ENCODE data around the gene GALNT18.

The GALNT18 gene

DNA sequence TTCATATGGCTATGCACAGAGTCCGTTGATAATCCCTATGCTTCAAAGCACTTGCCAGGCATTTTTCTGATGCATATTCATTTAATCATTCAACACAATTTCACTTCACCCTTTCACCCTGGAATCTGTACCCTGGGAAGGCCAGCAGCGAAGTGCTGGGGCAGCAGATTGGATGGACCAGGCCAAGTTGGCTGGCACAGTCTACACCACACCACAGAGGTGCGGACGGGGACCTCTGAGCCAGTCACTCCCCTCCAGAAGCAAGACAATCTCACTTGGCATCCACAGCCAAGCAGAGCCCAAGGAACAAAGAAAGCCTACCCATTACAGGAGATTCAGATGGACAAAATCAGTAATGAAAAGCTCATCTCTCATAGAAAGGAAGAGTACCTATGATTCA is 130.2 kb downstream of the GALNT18 start:
- in situ Hi-C loops (cut with HindIII; ENCODE audit: low pct_ligation_motif_present, low pct_unique_long_range_greater_than_20kb, low sequenced_read_pairs), result no loop called here
- no peak for DNase-seq

DNA sequence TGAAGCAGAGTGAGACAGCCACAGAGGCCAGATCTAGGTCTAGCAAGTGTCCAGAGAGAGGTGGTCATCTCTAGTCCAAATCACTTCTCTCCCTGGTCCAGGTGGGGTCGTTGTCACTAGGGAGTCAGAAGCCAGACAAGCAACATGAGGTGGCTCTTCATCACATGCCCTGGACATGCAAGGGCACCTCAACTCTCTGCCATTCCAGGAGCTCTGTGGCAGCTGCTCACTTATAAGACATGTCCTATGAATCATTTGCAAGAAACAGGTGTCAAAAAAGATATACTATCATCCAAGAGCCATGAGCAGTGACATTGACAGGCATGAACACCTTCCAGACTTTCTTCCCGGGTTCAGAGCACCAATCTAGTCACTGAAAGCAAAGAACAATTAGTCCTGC is 130.8 kb downstream of the GALNT18 start:
- in situ Hi-C loops (cut with HindIII; ENCODE audit: low pct_ligation_motif_present, low pct_unique_long_range_greater_than_20kb, low sequenced_read_pairs), result no loop called here
- DNase-seq, result no peak

DNA sequence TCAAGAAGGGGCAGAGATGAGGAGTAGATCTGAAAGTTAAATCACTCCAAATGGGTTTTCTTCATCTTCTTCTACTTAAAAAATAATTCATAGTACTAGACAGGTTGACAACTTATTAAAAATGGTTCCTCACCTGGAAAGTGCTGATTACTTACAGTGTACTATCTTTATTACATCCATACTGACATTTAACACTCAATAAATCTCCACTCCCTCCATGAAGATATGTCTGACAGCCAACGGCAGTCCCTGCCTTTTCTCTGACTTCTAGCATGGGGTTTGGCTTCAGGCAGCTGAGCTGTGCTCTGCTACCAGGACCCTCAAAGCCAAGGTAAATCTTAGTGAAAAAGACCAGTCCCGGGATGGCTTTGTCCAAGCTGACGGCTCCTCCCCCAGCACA is 135.4 kb downstream of the GALNT18 start:
- DNase-seq, result no peak
- in situ Hi-C loops (cut with HindIII; ENCODE audit: low pct_ligation_motif_present, low pct_unique_long_range_greater_than_20kb, low sequenced_read_pairs), result no loop called here

DNA sequence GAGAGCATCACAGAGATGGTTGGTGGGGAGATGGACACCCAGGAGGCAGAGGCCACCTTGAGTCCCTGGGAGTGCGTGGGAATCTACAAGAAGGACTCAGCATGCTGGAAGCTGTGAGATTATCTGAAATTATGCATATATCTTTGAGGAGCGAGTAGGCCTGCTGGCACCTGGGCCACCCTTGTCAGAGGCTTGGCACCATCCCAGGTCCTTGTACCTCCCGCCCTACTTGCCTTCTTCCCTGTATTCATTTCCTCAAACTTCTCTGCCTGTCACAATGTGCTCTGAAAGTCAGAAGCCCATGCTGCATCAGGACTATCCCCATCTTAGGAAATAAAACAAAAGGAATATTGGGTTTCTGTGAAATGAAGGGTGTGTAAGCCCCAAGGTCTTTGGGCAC is 135.8 kb downstream of the GALNT18 start:
- no peak for DNase-seq
- in situ Hi-C loops (cut with HindIII; ENCODE audit: low pct_ligation_motif_present, low pct_unique_long_range_greater_than_20kb, low sequenced_read_pairs), result no loop called here

DNA sequence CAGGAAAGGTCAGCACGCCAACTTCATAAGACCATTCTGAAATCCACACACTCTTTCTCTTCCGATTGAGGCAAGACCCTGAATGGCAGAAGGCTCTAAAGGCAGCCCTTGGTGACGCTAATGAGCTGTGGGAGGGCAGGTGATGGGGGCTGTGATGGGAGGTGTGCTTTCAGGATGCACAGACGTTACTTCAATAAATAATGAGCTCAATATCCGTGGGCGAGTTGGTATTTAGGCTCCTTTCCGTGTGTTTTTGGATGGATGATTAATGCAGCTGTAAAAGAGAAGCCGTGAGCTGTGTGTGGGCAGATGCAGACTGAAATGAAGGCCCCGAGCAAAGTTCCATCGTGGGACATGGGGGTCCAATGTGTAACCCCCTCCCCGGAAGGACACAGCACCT is 138.2 kb downstream of the GALNT18 start:
- in situ Hi-C loops (cut with HindIII; ENCODE audit: low pct_ligation_motif_present, low pct_unique_long_range_greater_than_20kb, low sequenced_read_pairs), result no loop called here
- no peak for DNase-seq

DNA sequence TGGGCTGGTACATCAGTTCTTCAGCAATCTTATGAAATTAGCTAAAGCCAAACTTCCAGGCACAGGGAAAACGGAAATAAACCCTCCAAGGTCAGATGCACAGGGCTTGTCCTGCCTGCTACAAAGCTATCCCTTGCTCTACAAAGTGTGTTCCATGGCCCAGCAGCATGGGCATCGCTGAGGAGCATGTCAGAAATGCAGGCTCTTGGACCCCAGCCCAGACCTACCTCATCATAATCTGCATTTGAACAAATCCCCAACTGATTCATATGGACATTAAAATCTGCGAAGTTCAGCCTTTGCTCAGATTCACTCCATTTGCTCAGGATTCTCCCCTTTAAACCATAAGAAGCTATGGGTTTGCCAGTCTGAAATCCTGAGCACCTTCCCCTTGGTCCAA is 139.1 kb downstream of the GALNT18 start:
- in situ Hi-C loops (cut with HindIII; ENCODE audit: low pct_ligation_motif_present, low pct_unique_long_range_greater_than_20kb, low sequenced_read_pairs), result no loop called here
- DNase-seq, result no peak

DNA sequence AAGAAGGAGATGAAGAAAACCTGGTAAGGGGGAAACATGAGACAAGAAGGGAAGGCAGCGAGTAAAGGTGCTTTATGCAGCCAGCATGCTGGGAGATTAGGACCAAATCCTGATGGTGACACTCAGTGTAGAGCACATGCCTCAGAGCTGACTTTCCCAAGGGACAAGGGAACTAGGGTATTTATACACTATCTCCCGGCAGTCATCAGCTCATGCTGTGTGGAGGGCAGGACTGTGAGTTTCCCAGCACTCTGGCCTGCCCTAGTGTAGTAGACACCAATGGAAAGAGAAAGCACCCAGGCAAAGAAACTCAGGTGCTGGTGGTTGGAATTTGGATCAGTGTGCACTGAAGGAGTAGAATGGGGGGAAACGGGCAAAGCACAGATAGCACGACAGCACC is 140.4 kb downstream of the GALNT18 start:
- in situ Hi-C loops (cut with HindIII; ENCODE audit: low pct_ligation_motif_present, low pct_unique_long_range_greater_than_20kb, low sequenced_read_pairs), result no loop called here
- no peak for DNase-seq

DNA sequence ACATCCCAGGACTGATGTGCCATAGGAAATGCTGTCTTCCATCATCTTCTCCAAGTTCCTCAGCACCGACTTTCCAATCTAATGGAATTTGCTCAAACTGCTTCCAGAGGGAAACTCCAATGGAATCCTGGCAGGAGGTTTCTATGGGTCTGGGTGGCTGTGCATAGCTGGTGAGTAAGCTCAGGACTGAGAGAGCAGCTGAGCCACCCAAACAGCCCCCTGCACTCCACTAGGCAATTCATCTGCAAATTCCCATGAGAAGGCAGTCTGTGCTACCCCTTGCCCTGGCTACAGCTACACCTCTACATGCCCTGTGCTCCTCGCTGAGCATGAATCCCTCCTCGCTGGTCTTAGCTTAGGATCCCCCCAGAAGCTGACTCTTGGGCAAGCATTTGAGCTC is 140.8 kb downstream of the GALNT18 start:
- DNase-seq, result no peak
- in situ Hi-C loops (cut with HindIII; ENCODE audit: low pct_ligation_motif_present, low pct_unique_long_range_greater_than_20kb, low sequenced_read_pairs), result no loop called here

DNA sequence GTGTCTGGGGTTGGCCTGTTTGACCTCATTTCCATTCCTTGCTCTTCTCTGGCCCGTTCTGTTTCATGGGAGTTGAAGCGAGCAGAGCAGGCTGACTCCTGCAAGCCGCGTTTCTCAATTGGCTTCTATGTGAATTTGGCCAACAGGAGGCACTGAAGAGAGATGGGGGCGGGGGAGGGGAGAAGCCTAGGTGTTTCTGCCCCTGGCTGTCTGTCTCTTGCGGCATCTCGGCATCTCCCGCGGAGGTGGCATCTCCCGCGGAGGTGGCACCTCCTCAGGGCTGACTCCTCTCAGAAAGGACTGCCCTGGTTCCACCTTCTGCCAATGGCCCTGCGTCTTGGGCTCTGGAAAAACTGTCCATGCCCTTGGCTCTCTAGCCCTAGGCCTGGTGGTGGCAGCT is 143.1 kb downstream of the GALNT18 start:
- in situ Hi-C loops (cut with HindIII; ENCODE audit: low pct_ligation_motif_present, low pct_unique_long_range_greater_than_20kb, low sequenced_read_pairs), result no loop called here
- DNase-seq, result no peak

DNA sequence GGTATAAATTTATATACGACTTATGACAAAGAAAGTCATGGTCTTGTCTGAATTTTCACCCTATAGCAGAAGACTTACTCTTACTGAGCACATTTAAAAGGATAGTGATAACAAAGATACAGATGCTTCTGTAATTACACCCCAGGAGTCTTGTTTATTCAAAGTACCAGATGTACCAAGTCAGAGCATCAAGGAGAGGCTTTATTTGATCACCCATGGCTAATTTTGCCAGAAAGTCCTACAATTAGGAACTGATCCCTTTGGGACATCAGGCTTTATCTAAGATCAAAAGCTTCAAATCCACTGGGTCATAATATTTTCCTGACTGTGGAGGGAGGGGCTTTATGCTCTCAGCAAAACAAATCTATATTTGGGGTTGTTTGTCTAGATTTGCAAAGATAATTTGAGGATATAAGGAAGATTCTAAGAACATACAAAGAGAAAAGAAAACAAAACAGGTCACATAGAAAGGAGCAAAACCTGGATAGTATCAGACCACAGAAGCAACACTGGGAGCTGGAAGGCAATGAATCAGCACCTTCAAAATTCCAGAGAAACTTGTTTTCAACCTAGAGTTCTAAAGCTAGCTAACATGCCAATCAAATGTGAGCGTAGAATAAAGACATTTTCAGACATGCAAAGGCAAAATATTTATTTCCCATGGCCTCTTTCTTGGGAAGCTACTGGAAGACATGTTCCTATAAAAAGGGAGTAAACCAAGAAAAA is 143.9 kb downstream of the GALNT18 start:
- DNase-seq, result no peak
- in situ Hi-C loops (cut with HindIII; ENCODE audit: low pct_ligation_motif_present, low pct_unique_long_range_greater_than_20kb, low sequenced_read_pairs), result no loop called here

DNA sequence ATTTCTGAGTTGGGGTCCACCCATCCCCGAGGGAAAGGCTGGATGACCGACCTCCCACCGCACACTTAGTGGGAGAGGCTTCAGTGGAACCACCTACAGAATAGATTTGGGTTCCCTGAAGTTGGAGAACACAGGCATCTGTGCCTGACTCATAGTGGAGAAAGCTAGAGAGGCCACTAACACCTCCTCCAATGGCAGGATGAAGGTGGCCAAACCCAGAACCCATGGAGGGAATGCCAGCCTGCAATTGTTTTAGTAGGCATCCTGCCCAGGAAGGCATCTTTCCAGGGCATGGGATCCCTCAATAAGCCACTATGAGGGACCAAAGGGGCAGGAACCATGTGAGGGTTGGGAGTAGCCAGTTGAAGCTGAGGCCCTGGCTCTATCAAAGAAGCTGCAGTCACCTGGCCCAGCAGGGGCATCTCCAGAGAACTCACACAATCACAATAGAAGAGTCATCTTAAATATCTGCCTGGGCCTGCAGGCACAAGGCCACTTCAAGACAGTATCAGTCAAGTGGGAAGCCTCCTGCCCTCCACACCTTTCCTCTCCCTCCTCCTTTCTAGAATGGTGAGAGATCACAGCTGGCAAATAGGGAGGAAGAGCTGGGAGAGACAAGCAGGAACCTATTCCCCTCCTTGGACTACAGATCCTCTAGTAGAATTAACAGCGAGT is 144.7 kb downstream of the GALNT18 start:
- no peak for DNase-seq
- in situ Hi-C loops (cut with HindIII; ENCODE audit: low pct_ligation_motif_present, low pct_unique_long_range_greater_than_20kb, low sequenced_read_pairs), result no loop called here

DNA sequence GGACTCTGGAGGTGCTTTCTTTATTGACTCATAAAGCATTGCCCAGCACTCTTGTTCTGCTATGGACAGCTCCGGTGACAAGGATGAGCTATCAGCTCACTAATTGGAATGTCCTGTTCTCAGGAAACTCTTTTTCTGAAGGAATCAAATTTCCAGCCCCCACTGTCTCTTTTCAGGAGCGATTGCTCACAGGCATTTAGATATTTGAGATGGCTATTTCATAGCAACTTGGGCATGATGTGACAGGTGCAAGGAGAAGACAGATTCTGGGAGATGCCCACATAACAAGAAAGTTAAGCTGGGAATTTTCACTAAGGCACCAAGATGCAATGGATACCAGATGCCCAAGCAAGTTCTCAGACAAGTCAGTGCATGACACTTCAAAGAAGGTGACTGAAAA is 145.3 kb downstream of the GALNT18 start:
- DNase-seq, result no peak
- in situ Hi-C loops (cut with HindIII; ENCODE audit: low pct_ligation_motif_present, low pct_unique_long_range_greater_than_20kb, low sequenced_read_pairs), result no loop called here

DNA sequence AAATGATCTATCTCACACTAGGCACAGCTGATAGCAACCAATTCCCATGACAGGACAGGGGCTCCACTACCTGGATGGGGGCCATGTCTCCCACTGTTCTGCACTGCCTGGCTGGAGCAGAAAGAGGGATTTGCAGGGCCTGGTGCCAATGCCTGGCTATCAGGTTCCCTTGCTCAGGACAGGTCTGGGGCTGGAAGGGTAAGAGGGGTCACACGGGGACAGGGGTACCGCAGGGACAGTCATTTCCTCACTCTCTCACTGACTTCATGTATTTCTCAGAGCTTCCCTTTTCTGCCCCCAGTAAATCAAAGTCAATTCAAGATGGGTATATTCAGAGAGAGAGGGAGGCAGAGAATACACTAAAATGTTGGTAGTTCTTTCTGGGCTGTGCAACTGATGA is 149.7 kb downstream of the GALNT18 start:
- no peak for DNase-seq

DNA sequence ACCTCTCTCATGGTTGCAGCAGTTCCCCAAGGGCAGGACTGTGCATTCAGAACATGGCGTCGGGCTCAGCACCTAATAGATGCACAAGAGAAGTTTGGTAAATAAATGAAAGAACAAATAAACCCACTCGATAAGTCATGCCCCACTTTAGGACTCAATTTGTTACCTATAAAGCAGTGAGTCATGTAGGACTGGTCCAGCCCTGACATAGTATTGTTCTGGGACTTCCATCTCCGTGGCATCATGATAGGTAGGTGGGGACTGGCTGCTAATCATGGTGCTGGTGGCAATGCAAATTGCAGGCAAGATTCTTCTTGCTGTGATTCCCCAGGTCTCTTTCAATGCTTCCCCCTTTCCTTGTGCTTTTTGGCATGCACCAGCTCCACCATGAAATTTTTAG is 150.6 kb downstream of the GALNT18 start:
- no peak for DNase-seq
- in situ Hi-C loops (cut with HindIII; ENCODE audit: low pct_ligation_motif_present, low pct_unique_long_range_greater_than_20kb, low sequenced_read_pairs), result no loop called here

More for the DNA sequence above, 149.7 kb downstream of the GALNT18 start:
- in situ Hi-C loops (cut with HindIII; ENCODE audit: low pct_ligation_motif_present, low pct_unique_long_range_greater_than_20kb, low sequenced_read_pairs), result no loop called here

DNA sequence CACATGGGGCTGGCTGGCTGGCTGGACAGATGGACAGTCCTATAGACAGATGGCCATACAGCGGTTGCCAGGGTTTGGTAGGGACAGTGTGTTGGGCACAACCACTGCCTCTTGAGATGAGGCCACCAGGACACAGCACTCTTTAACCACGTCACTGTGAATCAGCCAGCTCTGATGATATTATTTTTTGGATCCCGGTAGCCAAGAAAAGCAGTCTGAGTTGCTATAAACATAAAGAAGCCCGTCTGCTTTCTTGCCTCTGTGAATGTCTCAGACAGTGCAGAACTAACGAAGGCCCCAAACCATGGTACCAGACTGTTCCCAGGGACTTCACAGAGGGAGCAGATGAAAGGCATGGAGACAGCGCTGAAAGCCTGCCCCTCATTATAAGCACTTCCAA is 152.9 kb downstream of the GALNT18 start:
- in situ Hi-C loops (cut with HindIII; ENCODE audit: low pct_ligation_motif_present, low pct_unique_long_range_greater_than_20kb, low sequenced_read_pairs), result no loop called here
- DNase-seq, result no peak

DNA sequence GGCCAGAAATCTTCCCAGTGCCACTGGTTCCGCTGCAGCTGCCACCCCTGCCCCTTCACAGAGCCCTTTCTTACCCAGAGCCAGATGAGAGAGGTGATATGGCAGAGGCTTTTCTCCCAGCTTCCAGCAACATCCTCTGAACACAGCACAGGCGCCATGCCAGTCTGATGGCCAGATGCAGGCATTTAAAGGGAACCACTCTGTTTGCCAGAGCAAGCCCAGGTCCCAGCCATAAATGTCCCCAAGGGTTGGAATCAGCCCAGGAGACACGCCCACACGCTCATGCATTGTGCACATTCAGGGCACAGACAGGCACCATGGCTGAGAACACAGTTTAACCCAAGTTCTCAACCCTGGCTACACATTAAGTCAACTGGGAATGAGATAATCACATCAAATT is 154.5 kb downstream of the GALNT18 start:
- in situ Hi-C loops (cut with HindIII; ENCODE audit: low pct_ligation_motif_present, low pct_unique_long_range_greater_than_20kb, low sequenced_read_pairs), result no loop called here
- DNase-seq, result no peak

DNA sequence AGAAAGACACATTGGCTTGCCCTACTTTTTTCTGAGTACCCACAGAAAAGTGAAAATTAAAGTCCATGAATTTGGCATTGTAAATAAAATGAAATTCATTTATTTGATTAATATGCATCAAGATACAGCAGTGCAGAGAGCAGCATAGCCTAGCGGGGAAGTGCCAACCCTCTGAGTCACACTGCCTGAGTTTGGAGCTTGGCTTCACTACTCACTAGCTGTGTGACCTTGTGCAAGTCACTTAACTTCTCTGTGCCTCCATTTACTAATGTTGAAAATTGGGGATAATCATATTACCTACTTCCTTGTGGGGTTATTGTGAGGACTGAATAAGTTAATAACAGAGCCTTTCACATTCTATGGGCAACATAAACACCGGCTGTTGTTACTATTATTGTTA is 157.2 kb downstream of the GALNT18 start:
- in situ Hi-C loops (cut with HindIII; ENCODE audit: low pct_ligation_motif_present, low pct_unique_long_range_greater_than_20kb, low sequenced_read_pairs), result no loop called here
- DNase-seq, result peak; percentile 24

DNA sequence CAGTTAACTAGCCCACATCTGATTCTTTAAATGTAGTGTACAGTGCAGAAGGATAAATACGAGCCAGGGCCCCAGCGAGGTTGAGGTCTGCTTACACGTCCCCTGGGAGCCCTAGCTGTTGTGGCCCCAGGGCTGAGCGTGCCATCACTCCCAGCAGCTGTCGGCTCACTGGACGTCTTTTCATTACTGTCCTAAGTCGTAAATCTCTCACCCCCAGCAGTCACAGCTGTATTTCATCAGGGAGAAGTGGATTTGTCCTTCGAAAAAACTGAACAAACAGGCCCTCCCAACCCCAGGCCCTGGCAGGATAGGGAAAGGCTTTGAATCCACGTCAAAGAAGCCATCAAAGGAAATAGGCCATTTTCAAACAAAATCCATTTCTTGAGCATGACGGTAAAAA is 158.4 kb downstream of the GALNT18 start:
- DNase-seq, result no peak
- in situ Hi-C loops (cut with HindIII; ENCODE audit: low pct_ligation_motif_present, low pct_unique_long_range_greater_than_20kb, low sequenced_read_pairs), result no loop called here

DNA sequence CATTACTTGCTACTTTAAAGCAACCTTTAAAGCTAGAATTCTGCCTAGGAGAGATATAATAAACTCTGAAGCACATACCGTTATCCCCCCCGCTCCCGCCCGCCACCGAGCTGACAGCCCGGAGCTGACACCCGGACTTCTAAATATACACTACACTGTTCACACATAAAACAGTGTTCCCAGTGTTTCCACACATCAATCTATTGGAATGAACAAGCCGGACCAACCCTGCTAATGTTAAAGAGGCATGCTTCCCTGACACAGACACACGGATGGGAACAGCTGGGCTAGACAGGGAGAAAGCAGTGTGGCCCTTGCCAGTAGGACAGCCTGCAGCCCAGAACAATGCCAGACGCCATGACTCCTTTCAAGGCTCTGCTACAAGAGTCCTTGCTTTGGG is 160.3 kb downstream of the GALNT18 start:
- in situ Hi-C loops (cut with HindIII; ENCODE audit: low pct_ligation_motif_present, low pct_unique_long_range_greater_than_20kb, low sequenced_read_pairs), result no loop called here

DNA sequence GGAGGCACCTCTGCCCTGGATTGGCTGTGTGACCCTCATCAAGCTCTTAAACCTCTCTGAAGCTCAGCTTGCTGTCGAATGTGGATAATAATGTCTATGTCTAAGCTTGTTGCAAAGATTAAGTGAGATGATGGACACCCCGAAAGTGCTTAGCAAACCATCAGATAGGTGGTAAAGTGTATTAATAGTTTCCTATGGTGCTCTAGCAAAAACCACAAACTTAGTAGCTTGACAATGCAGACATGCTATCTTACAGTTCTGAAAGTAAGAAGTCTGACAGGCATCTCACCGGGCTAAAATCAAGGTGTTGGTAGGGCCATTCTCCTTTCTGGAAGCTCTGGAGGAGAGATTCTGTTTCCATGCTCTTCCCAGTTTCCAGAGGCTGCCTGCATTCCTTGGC is 162.2 kb downstream of the GALNT18 start:
- DNase-seq, result no peak
- in situ Hi-C loops (cut with HindIII; ENCODE audit: low pct_ligation_motif_present, low pct_unique_long_range_greater_than_20kb, low sequenced_read_pairs), result no loop called here

More for the DNA sequence above, 160.3 kb downstream of the GALNT18 start:
- no peak for DNase-seq
